Stimulated activated CD4-positive, alpha-beta T cell treated with anti-CD3 and anti-CD28 coated beads, Interleukin-12 subunit alpha, Interleukin-12 subunit beta, amount 100 ng/mL, for 24 hours (primary cell): ENCODE measurements around the gene ZBTB20.
A peak's percentile ranks its signal among the peaks of the same experiment; 100 is the strongest.

ENCODE experiments used
- DNase-seq, 2 experiments: peaks; one replicate each; pipeline ENCODE4 v3.0.0-alpha.2; 2020; ENCODE audit warnings: low read depth in 2 of 2

ZBTB20 gene

DNA sequence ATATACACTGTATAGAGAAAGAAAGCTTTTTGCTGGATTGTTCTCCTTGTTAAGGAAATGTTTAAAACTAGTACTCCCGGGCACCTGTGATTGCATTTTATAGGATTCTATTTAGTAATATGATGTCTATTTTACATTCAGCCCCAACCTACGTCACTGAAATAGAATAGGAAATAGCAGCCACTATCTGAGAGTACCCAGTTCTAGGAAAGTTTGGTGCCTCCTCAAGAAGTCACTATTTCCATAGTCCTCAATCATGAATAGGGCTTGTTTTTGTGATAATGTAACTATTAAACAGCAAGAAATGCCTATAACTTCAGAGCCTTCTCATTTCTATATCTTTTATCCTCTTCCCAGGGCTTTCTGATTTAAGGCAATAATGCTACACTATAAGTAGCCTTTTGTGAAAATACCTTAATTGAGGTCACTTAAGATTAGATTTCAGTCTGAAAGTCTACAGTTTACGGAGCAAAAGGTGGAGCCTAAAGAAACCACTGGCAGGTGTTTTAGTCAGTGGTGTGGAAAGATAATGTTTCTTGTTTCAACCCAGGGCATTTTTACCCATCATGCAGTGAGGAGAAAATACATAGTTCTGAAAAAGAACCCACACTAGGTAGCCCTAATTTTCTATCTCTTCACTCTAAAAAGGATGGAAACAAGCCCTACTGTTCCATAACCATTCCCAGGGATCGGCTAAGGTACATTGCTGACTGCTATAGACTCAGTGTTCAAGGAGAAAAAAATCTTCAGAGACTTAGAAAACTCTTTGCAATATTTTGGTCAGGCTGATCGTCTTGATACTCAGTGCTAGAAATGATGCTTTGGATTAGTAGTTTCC lies 814.5 kb downstream of the ZBTB20 start:
- no peak for DNase-seq

DNA sequence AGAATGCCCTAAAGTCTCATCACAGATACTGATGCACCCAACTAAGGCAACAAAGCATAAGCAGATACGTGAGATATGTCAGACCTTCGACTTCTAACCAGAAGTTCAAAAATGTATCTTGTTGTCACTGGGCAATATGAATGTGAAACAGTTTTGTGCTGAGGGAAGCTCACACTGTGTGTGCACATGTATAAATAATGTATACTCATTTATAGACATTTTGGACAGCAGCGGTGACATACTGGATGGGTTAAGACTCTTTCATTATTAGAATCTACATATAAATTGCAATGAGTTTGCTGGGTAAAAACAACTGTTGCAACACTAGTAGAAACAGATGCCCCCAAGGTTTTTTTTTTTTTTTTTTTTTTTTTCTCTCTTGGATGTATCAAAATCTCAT lies 815.4 kb downstream of the ZBTB20 start:
- no peak for DNase-seq

DNA sequence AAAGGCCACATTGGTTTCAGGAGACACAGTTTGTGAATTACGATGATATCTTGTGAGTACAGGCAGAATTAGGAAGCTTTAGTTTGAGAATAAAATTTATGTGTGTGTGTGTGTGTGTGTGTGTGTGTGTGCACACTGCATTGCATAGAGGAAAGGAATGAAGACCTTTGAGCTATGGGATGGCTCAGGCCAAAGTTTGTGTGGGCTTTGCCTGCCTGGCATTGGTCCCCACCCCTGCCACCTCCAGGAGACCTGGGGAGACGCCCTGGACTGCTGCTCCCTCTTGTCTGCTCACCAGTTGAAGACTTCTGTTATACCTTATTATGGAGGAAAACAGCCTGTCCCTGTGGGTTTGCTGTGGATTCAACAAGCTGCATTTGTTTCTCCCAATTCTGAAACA lies 816.1 kb downstream of the ZBTB20 start:
- no peak for DNase-seq

DNA sequence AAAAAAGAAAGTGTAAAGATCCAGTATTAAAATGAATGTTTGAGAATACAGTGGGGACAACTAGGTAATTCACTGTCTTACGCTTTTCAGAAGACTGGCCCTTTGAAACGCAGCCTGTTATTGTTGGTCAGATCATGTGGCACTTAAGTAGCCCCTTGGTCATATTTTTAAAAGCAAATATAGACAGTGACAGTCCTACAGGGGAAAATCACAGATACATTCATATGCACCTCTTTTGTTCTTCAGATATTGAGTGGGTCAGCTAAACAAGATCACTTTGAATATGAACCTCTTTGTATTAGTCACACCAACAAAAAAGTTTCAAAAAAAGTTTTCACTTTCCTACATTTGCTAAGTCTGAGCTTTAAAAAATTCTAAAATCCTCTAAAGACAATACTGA lies 817.3 kb downstream of the ZBTB20 start:
- no peak for DNase-seq

DNA sequence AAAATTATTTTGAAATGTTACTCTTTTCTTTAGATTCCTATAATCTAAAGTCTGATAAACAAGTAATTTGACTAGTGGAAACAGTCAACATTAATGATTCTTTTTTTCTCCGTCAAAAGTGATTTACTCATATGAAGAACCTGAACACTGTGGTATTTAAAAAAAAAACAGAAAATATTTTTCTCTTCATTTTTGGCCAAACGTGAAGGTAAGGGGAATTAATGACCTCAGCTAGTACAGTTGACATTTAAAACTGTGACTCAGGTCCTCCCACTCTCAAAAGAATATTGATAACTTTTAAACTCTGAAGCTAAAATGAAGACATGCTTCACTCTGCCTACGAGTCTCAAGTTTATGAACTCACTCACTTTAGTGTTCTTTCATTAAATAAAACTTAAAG lies 818.7 kb downstream of the ZBTB20 start:
- DNase-seq = no peak

DNA sequence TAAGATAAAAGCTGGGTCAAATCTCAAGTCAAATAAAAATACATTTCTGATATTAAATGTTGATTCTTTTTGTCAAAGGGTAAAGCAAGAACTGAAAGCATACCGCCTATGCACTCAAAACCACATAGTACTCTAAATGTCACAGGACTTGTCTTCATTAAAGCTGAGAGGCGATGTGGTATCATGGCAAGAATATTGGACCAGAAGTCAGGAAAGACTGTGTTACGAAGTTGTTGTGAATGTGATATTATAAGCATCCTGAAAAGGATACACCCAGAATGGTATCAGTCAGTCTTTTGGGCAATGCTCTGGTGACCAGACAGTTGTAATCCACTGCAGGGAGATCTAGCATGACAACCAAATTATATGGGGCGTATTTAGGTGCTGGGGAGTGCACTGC lies 819.4 kb downstream of the ZBTB20 start:
- no peak for DNase-seq

DNA sequence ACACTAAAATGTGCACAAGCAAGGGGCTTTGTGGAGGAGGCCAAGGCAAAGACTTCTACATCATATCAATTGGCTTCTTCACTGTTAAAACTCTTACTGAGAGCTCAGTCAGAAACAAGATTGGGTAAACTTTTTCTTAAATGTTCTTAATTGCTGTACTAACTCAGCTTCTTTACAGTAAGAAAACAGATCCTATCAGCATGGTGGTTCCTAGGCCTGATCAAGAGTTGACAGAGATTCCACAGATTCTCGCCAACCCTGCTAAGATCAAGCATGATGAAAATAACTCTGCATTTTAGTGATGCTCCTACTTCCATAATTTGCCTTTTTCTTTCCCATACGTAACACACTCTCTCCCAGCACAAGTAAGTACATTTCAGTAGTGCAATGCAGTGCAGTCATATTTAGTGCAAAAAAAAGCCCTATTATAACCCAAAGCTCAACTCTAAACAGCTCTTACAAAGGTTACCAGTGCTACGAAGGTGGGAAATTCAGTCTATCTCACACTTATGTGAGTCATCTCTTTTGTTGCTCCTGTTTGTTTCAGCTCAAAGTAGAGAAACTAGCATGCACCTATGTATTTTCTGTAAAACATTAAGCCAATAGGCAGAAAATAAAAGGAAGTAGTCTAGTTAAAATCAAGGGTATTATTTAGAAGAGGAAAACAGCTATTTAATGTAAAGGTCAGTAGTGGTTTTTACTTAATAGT lies 823.4 kb downstream of the ZBTB20 start:
- DNase-seq = no peak

DNA sequence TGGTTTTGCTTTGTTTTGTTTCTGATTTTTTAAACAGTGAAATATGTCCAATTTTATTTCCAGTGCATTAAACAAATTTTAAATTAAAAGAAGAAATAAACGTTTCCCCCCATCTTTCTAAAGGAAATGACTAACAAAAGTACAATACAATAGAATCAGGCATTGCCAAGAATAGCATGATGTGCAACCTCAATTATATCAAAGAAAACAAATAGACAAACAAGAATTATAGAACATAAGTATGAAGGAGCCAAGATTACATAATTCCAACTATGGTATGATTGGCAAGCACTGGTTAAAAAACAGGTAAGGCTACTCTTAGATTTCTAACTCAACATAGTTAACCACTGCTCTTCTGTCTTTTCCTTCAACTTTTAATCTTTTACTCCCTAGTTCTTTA lies 826.8 kb downstream of the ZBTB20 start:
- no peak for DNase-seq

DNA sequence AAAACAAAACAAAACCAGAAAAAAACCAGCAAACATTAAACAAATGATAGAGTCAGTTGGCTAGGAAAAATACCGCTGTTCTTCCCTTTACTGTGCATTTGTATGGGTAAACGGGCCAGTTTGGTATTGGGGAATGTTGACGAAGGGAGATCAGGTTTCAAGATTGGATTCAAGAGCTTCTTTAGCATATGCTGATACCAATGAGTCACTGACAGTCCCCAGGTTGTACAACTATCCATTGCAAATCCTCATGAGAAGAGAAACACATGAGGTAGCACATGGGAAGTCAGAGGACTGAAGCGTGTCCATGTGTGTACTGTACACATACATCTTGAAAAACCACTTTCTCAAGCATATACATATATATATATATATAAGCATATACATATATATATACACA lies 827.6 kb downstream of the ZBTB20 start:
- DNase-seq = no peak

DNA sequence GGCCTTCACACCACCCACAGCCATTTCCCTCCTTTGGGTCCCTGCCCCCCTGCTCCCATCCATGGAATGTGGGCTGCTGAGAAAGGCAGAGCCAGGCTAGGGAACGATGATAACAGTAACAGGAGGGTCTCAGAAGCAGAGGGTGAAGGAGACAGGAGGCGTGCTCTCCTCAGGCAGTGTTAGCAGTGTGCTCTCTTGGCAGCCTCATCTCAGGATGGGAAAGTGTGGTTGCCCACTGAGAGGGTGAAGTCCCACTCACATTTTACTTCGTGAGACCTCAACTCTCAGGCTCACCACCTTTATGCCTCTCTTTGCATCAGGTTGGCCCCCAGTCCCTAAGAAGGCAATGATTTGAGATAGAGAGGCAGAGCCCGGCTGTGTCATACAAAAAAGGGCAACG lies 828.8 kb downstream of the ZBTB20 start:
- DNase-seq = no peak

DNA sequence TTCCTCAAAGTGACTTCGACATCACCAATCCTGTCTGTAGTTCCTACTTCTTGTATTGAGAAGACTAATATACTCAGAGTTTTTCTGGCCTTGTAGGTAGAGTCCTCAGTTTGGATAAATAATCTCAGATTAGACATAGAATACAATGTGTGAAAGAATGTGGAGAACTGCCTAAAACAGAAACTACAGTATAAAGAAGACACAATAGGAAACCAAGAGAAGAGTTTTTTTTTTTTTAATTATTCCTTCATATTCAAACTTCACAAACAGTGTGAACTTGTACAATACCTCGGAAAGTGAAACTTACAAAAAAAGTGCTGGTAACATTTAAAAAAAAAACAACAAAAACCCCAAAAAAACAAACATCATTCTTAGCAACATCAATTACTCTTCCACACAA lies 832.8 kb downstream of the ZBTB20 start:
- no peak for DNase-seq

DNA sequence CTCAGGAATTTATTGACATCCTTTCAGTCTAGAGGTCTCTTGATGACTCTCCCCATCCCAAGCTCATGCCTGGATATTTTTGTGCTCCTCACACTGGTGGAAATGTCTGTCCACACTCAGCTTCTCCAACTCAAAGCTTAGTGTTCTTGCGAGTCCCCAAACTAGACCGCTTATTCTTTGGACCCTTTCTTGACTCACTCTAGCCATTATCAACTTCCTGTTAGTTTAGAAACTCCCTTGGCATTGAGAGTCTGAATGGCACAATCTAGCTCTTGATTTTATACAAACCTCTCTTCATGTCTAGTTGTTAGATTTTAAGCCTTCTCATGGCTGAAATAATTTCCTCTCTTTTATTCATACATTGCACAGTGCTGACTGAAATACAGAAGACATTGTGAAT lies 833.7 kb downstream of the ZBTB20 start:
- DNase-seq = no peak

DNA sequence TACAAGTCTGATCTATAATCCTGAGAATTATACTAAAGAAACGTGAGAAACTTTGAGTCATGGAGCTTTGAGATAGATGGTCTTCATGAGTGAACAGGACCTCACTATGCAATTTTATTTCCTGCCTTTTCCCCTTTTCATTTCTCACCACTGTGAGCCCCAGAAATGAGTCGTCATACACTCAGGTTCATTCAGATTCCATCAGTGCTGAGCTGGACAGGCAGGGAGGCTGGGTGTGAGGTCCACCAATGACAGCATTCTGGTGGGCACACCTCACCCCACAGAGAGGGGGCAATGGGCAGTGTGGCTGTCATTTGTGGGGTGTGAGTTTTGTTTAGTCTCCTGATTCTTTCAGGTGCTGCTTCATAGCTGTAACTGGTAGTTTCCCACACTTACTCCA lies 836.4 kb downstream of the ZBTB20 start:
- no peak for DNase-seq

DNA sequence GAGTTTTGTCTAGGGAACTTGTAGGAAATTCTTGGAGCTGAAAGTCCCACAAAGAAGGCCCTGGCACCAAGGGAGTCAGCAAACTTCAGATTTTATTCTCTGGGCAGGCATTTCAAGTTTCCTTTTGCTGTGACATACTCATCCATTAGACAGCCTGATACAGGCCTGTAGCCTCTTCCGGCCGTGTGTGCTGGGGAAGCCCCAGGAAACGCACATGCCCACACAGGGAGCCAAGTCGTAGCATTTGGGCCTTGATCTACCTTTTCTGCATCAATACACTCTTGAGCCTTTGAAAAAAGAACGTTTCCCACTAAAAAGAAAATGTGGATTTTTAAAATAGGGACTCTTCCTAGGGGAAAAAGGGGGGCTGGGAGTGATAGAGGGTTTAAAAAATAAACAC lies 838.3 kb downstream of the ZBTB20 start:
- peak; percentile 38 for DNase-seq

DNA sequence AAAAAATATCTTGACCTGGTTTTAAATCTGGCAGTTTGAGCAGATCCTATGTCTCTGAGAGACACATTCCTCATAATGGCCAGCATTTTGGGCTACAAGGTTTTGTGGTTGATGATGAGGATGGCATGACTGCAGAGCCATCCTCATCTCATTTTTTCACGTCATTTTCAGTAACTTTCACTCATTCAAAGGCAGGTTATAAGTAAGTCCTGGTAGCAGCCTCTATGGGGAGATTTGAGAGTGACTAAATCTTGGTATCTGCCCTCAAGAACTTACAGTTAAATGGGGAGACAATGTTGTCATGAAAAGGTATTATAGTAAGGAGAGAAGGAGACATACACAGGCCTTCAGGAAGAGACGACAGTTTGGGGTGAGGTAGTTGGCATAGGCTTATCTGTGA lies 838.7 kb downstream of the ZBTB20 start:
- DNase-seq = no peak

DNA sequence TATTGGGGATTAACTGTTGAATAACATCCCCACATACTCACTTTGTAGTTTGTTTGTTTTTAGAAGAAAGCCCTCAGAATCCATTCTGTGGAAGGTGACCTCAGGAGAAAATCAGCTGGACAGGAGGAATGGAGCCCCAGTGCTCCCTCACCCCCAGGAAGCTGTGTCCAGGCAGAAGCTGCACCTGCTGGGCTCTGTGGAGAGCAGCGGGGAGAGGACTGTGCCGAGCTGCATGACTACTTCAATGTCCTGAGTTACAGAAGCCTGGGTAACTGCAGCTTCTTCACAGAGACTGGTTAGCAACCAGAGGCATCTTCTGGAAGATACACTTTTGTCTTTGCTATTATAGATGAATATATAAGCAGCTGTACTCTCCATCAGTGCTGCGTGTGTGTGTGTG lies 839.3 kb downstream of the ZBTB20 start:
- no peak for DNase-seq

DNA sequence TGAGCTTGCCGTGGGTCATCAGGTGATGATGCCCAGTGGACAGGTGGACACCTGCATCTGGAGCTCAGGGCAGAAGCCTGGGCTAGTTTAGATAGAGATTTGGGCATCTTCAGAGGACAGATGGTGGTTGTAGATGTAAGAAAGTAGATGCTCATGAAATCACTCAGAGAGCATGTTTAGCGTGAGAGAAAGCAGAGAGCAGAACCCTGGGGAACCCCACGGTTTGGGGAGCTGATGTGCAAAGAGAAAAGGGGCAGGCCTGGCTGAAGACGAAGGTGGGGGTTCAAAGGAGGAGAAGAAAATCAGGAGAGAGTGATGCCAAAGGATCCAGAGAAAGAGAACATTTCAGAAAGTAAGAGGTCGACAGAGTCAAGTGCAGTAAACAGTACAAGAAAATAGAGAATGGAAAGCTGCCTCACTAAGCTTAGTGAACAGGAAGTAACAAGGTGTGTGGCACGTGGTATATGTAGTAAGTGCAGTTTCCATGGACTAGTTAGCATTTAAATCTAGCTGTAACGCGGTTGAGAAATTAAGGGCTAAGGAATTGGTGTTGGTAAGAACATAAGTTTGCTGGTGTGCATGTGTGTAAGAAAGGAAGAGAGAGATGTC lies 839.8 kb downstream of the ZBTB20 start:
- DNase-seq = no peak

DNA sequence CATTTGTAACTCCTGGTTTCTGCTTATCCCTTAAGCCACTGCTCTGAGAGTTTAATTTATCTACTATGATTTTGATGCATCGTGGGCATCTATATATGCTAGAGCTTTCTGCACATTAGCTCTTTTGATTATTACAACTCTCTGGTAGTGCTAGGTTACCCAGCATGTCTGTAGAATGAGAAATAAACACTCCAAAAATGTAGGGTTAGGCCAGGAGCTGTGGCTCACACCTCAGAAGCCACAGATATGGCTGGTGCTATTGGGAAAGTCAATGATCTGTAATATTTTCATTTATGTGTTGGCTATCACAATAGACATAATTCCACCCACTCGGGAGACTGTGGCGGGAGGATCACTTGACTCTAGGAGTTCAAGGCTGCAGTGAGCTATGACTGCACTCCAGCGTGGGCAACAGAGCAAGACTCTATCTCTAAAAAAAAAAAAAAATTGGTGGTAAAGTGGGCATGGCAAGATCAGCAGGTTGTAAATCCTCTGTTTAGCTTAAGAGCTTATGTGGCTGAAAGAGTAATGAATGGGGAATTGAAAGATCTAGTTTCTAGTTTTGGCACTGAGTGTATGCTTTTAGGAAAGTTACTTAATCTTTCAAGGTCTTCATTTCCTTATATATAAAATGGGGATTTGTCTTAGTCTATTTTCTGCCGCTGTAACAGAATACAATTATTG lies 847.0 kb downstream of the ZBTB20 start:
- no peak for DNase-seq

DNA sequence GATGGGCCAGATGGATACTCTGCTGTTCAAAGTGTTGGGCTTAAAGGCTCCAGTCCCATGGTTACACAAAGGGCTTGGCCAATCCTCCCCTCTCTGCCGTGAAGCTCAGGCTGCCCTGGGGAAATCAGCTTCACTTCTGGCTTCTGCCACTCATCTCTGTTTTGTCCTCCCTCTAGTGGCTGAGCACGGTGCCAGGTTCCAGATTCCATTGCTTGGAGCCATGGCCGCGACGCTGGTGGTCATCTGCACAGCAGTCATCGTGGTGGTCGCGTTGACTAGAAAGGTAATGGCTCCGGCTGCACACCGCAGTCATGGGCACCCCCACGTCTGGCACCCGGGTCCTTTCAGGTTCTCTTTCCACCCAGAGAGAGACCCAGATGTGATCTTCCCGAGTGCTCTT lies 847.7 kb downstream of the ZBTB20 start:
- no peak for DNase-seq

DNA sequence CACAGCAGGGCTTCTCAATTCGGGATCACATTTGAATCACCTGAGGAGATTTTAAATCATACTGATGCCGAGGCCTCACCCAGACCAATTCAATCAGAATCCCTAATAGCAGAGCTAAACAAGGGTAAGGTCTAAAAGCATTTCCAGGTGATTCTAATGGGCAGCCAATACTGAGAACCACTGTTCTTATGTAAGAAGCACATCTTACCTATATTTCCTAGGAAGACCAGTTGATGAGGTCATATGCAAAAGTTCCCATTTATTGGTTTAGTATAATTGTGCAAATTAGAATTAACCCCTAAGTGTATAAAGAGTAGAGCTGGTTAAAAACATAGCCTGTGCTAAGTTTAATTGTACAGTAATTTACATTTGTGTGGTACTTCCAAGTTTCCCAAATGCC lies 851.1 kb downstream of the ZBTB20 start:
- no peak for DNase-seq

DNA sequence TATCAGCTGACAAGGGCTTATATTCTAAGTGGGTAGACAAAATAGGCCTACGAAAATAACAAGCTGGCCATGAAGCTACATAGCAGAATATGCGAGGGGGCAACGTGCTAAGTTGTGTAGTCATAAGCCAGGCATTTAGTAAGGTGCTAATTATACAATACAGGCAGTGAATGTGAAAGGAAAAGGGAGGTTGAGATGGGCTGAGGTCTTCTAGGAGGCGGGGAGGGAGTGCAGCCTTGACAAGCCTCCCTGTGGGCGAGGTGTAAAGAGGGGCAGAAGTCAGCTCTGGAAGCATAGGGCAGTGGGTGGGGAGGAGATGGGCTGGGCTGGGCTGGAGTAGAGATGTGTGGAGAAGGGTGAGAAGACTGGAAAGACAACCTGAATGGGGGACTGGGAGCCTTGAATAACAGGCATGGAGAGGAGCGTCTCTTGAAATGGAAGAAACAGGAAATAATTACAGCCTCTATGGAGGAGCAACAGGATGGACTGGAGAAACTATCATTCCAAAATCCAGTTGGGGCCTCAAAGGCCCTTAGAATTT lies 852.1 kb downstream of the ZBTB20 start:
- no peak for DNase-seq

DNA sequence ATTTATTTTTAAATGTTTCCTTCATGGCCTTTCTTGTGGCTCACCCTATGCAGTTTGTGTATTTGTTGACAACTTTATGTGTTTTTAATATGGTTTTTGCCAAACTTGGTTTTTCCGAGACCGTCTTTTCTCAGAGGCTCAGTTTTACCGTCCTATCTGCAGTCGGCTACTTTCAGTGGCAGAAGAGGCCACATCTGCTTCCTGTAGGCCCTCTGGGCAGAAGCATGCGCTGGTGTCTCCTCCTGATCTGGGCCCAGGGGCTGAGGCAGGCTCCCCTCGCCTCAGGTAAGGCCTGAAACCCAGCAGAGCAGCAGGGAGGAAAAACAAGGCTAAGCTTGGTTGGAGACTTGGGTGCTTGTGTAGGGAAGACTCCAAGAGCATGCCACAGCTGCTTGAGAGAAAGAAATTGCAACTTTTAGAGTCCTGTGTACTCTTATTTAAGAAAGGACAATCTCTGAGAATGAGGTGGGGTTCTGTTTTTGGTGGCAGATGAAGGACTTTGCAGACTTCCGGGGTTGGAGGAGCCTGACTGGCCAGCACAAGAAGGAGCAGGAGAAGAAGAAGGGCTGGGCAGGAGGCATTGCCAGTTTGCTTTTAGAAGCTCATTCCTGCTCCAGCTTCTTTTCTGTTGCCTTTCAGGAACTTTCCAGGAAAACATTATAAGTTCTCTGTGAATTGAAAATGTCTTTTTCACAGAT lies 853.1 kb downstream of the ZBTB20 start, which contains the start of gene TIGIT:
Gene TIGIT (plus strand): TSS at position 191 of the 698 bp plus-strand sequence. CDS start 34 bp downstream, at position 225.
- DNase-seq = no peak
